AG09309 (cell line): Measurements from ENCODE around the gene IL17RC.

Experiments
- DNase-seq: peaks from one replicate; pipeline ENCODE4 v3.0.0-alpha.2; 2010; ENCODE audit warnings: low read depth
- H3K4me3 ChIP-seq: 2 replicates; pipeline ENCODE4 v1.5.1; 2011; ENCODE audit warnings: mild to moderate bottlenecking, low read depth, low read length, moderate library complexity; ENCODE audit not compliant: control insufficient read depth
- CTCF ChIP-seq: IDR thresholded peaks from 2 replicates; pipeline ENCODE4 v1.5.1; 2011; ENCODE audit warnings: mild to moderate bottlenecking, low read depth, low read length, inconsistent platforms; ENCODE audit not compliant: insufficient read depth, control insufficient read depth; ENCODE audit errors: missing control alignments

Gene IL17RC

GRCh38 chr3:9955067-9955502 is 38.2 kb downstream of the IL17RC start:
- no peak for TF ChIP-seq CTCF

GRCh38 chr3:9955611-9956352 is 38.9 kb downstream of the IL17RC start:
- H3K4me3 ChIP-seq, result no peak overlapping the region
- DNase-seq, result no peak
- no peak for TF ChIP-seq CTCF

More at GRCh38 chr3:9955067-9955502, 38.2 kb downstream of the IL17RC start:
- H3K4me3 ChIP-seq, result no peak overlapping the region
- no peak for DNase-seq

GRCh38 chr3:9957214-9957613 is 40.3 kb downstream of the IL17RC start:
- peak; percentile 11 for TF ChIP-seq CTCF
- DNase-seq, result no peak
- H3K4me3 ChIP-seq, result no peak overlapping the region

GRCh38 chr3:9965200-9965875 is 48.4 kb downstream of the IL17RC start:
- no peak for TF ChIP-seq CTCF
- DNase-seq, result no peak
- no peak overlapping the region for H3K4me3 ChIP-seq

- no peak for DNase-seq
- H3K4me3 ChIP-seq, result no peak overlapping the region
- TF ChIP-seq CTCF, result no peak
These were observed 49.9 kb downstream of the IL17RC start for GRCh38 chr3:9966841-9967240.

GRCh38 chr3:9969632-9970019 is 52.7 kb downstream of the IL17RC start:
- TF ChIP-seq CTCF, result no peak
- no peak overlapping the region for H3K4me3 ChIP-seq
- no peak for DNase-seq
